Measurements from ENCODE around the gene PI4K2A.
"Not testable (repeated sequence)": the region's sequence is repeated elsewhere in the genome, so short reads cannot be mapped to it uniquely, and the experiment has no call there.

The PI4K2A gene

GRCh38 chr10:97643441-97643985 is 3.0 kb downstream of the PI4K2A start:
- TF ChIP-seq CTCF (IDR thresholded peaks at IDR 0.05; ENCODE audit: low read depth, low read length, missing control alignments): no peak
- H3K4me3 ChIP-seq (ENCODE audit: low read depth, low read length): no peak overlapping the region
- no peak for DNase-seq (ENCODE audit: low read depth)

GRCh38 chr10:97644936-97645335 is 4.5 kb downstream of the PI4K2A start:
- no peak for TF ChIP-seq CTCF (IDR thresholded peaks at IDR 0.05; ENCODE audit: low read depth, low read length, missing control alignments)
- no peak overlapping the region for H3K4me3 ChIP-seq (ENCODE audit: low read depth, low read length)
- DNase-seq (ENCODE audit: low read depth): no peak

- no peak for DNase-seq (ENCODE audit: low read depth)
- no peak for TF ChIP-seq CTCF (IDR thresholded peaks at IDR 0.05; ENCODE audit: low read depth, low read length, missing control alignments)
- no peak overlapping the region for H3K4me3 ChIP-seq (ENCODE audit: low read depth, low read length)
These were observed 7.1 kb downstream of the PI4K2A start for GRCh38 chr10:97647556-97647955.

GRCh38 chr10:97648562-97649404 is 8.3 kb downstream of the PI4K2A start:
- no peak for DNase-seq (ENCODE audit: low read depth)
- H3K4me3 ChIP-seq (ENCODE audit: low read depth, low read length): no peak overlapping the region; the same call in 1 of the 2 replicates
- TF ChIP-seq CTCF (IDR thresholded peaks at IDR 0.05; ENCODE audit: low read depth, low read length, missing control alignments): no peak

GRCh38 chr10:97649405-97649750 is 8.9 kb downstream of the PI4K2A start:
- not testable (repeated sequence) for H3K4me3 ChIP-seq (ENCODE audit: low read depth, low read length); DNase-seq (ENCODE audit: low read depth)

GRCh38 chr10:97650726-97651125 is 10.3 kb downstream of the PI4K2A start:
- no peak overlapping the region for H3K4me3 ChIP-seq (ENCODE audit: low read depth, low read length)
- no peak for DNase-seq (ENCODE audit: low read depth)
- TF ChIP-seq CTCF (IDR thresholded peaks at IDR 0.05; ENCODE audit: low read depth, low read length, missing control alignments): no peak

GRCh38 chr10:97651773-97652172 is 11.3 kb downstream of the PI4K2A start:
- H3K4me3 ChIP-seq (ENCODE audit: low read depth, low read length): no peak overlapping the region
- DNase-seq (ENCODE audit: low read depth): no peak
- no peak for TF ChIP-seq CTCF (IDR thresholded peaks at IDR 0.05; ENCODE audit: low read depth, low read length, missing control alignments)

Data from GM12864 (cell line).